BLaER1 (cell line): ENCODE results near the gene ZP1.

ENCODE experiments used
- H3K27ac ChIP-seq: shearing (Covaris generic); formaldehyde crosslinking; 2 replicates; pipeline ENCODE4 v1.8.1; 2022
- H3K27me3 ChIP-seq: shearing (Covaris generic); formaldehyde crosslinking; 2 replicates; pipeline ENCODE4 v1.8.1; 2022
- H3K36me3 ChIP-seq: shearing (Covaris generic); formaldehyde crosslinking; 2 replicates; pipeline ENCODE4 v1.8.1; 2022
- H3K4me1 ChIP-seq: shearing (Covaris generic); formaldehyde crosslinking; 2 replicates; pipeline ENCODE4 v1.8.1; 2022
- H3K4me2 ChIP-seq: shearing (Covaris generic); formaldehyde crosslinking; 2 replicates; pipeline ENCODE4 v1.8.1; 2022
- H3K4me3 ChIP-seq: shearing (Covaris generic); formaldehyde crosslinking; 2 replicates; pipeline ENCODE4 v1.8.1; 2022
- H3K9ac ChIP-seq: shearing (Covaris generic); formaldehyde crosslinking; 2 replicates; pipeline ENCODE4 v1.8.1; 2022
- H3K9me3 ChIP-seq: shearing (Covaris generic); formaldehyde crosslinking; 2 replicates; pipeline ENCODE4 v1.8.1; 2022
- H4K20me1 ChIP-seq: shearing (Covaris generic); formaldehyde crosslinking; 2 replicates; pipeline ENCODE4 v1.8.1; 2022
- Cebpa-rat ChIP-seq: shearing (Covaris generic); IDR thresholded peaks from 2 replicates; pipeline ENCODE4 v1.8.1; 2022

Gene ZP1

DNA sequence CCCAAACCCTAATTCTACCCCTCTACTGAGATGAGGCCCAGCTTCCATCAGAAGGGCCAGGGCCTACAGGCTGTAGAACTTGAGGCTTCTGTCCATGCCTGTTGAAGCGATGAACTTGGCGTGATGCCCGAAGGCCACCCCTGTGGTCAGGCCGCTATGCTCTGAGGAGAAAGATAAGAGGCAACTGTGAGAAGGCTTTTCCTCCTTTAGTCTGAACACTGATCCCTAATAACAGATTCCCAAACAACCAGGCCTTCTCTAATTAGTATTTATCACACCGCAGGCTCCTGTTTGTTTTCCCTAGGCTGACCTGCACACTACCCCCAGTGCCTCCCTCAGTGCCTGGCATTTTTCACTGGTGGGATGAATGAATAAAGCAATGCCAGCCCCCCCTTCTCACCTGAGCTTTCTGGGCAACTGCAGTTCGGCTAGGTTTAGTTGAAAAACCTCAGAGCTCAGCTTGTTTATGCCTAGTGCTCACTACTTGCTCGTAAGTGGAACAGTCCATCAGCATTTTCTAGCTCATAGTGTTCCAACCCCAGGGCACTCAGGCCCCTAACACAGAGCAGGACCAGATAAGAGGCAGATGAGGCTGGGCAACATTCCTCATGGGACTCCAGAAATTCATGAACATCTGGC lies 23.9 kb downstream of the ZP1 start:
- Histone ChIP-seq H3K27ac (no peak overlapping the region), H3K36me3 (peaks cover 71% of the 10 kb centered on the region), H3K4me2 (no peak overlapping the region), H3K4me1 (no peaks in the 10 kb centered on the region), H3K9me3 (no peaks in the 10 kb centered on the region), H4K20me1 (no peaks in the 10 kb centered on the region), H3K4me3 (no peak overlapping the region), H3K27me3 (no peaks in the 10 kb centered on the region), H3K9ac (no peak overlapping the region)
- TF ChIP-seq Cebpa-rat, result no peak

DNA sequence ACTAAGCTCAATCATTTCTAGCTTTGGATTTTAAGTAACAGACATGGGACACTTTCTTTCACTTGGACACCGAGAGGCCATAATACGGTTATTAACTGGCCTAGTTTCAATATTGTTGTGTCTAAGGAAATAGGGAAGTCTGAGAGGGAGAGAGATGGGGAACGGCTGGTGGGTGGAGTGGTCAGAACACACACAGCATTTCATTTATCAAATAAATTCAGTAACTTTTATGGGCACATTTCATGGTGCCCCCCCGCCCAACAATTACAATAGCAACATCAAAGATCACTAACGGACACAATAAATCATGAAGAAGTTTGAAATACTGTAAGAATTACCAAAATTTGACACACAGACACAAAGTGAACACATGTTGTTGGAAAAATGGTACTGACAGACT lies 28.3 kb downstream of the ZP1 start:
- H3K4me3 ChIP-seq, result no peak overlapping the region

DNA sequence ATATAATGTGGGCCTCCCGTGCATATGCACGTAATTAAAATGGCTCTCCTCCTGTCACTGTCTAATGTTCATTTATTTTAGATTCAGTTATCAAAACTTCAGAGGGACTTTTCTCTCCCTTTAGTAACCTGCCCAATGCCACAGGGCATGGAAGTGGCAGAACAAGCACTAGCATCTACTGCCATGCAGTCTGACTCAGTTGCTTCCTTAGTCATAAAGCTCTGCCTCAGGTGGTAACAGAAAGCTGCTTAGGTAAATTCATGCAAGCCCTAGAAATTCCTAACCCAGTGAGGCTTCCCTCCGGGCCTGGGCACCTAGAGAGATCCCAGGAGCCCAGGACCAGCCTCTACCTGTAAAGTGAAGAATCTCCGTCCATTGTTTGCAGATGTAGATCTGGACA lies 30.2 kb downstream of the ZP1 start:
- Histone ChIP-seq H3K9me3 (no peaks in the 10 kb centered on the region), H3K27ac (no peak overlapping the region), H3K27me3 (no peaks in the 10 kb centered on the region), H3K4me1 (no peaks in the 10 kb centered on the region), H4K20me1 (peaks cover 40% of the 10 kb centered on the region), H3K36me3 (peaks cover 99% of the 10 kb centered on the region), H3K9ac (no peak overlapping the region), H3K4me3 (no peak overlapping the region), H3K4me2 (no peak overlapping the region)
- TF ChIP-seq Cebpa-rat, result no peak

More for the DNA sequence above, 28.3 kb downstream of the ZP1 start:
- Histone ChIP-seq H3K27ac (no peak overlapping the region), H4K20me1 (peaks cover 21% of the 10 kb centered on the region), H3K9ac (no peak overlapping the region), H3K4me1 (no peaks in the 10 kb centered on the region), H3K9me3 (no peaks in the 10 kb centered on the region), H3K4me2 (no peak overlapping the region), H3K27me3 (no peaks in the 10 kb centered on the region), H3K36me3 (peaks cover 97% of the 10 kb centered on the region)
- TF ChIP-seq Cebpa-rat, result no peak

DNA sequence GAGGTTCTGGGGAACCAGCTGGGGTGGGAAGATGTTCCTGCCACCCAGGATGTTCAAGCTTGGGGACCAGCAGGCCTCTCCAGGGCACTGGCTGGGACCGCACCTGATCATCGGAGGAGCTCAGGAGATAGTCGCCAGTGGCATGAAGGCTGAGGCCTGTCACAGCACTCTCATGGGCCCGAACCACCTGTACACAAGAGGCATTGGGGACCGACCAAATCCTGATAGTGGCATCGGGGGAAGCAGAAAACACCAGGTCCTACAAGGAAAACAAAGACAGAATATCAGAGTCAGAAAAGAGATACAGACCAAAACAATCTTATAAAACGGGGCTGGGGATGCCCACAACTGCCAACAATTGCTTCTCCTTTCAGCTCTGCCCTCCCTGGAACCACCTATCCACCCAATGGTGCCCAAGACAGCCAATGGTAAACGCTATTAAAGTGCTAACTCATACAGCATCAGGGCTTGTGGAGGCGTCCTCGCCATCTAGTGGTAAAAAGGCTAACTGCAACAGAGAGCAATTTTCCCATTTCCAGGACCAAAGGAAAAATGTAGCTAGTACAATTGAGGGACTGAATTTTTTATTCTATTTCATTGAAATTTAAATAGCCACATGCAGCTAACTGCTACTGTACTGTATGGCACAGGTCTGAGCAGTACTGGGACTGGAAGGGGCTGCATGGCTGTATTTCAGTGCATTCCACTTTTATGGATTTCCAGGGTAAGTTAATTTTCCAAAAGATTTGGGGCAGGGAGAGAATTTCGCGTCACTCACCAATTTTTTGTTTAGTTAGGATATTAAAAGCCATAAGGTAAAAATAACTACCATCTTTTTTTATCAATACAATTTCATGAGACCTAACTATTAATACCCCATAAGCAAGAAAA lies 31.9 kb downstream of the ZP1 start:
- H3K4me3 ChIP-seq, result no peak overlapping the region
- no peaks in the 10 kb centered on the region for H3K9me3 ChIP-seq
- no peak overlapping the region for H3K9ac ChIP-seq
- no peak for TF ChIP-seq Cebpa-rat
- H3K27ac ChIP-seq, result no peak overlapping the region
- H3K27me3 ChIP-seq, result no peaks in the 10 kb centered on the region
- peaks cover 98% of the 10 kb centered on the region for H3K36me3 ChIP-seq
- no peak overlapping the region for H3K4me2 ChIP-seq
- H4K20me1 ChIP-seq, result peaks cover 58% of the 10 kb centered on the region
- H3K4me1 ChIP-seq, result peaks cover 9% of the 10 kb centered on the region

DNA sequence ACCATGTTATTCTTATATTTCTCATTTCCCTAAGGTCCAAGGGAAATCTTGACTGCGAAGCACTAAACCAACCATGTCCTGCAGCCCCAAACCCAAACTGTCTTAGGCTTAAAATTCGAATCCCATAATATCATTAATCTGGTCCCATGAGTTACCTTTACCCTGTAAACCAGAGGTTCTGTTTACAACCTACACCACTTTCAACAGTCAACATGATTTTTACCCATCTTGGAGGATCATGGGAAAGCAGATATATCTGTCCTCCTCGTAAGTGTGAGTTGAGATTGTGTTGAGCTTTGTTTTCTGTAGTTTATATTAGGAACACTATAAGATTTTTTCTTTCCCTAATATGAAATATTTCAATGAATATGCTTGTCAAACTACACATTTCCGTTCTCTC lies 32.6 kb downstream of the ZP1 start:
- peaks cover 96% of the 10 kb centered on the region for H3K36me3 ChIP-seq
- H4K20me1 ChIP-seq, result peaks cover 64% of the 10 kb centered on the region
- no peaks in the 10 kb centered on the region for H3K27me3 ChIP-seq
- no peak overlapping the region for H3K9ac ChIP-seq
- H3K4me2 ChIP-seq, result no peak overlapping the region
- peaks cover 16% of the 10 kb centered on the region for H3K4me1 ChIP-seq
- H3K27ac ChIP-seq, result no peak overlapping the region
- TF ChIP-seq Cebpa-rat, result no peak
- H3K9me3 ChIP-seq, result no peaks in the 10 kb centered on the region
- no peak overlapping the region for H3K4me3 ChIP-seq

DNA sequence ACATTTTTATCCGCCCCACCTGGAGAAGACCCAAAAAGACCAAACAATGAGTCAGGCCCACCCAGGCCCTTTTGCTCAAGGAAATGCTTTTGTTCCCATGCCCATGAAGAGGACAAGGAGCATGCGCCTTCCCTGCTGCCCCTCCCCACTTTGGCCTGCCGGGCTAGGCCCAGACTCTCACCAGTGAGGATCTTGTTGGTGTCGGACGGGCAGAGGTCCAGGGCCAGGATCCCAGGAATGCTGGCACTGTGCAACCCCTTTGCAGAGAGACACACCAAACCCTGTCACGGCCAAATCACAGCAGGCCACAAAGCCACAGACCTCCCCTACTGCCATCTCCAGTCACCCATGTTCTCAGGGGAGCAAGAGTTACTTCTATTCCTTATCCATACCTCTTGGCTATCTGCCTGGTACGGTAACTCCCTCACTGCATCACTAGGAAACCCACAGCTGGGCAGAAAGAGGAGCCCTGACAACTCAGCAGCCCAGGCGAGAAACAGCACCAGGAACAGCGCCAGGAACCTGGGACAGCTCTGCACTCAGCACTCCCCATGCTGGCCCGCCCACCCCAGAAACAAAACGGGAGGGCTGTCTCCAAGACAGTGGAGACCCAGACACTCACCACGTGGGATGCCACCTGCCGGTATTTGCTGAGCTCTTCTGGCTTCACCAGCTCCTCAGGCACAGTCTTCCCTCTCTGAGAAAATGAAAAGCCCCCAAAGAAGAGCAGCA lies 33.5 kb downstream of the ZP1 start:
- no peak for TF ChIP-seq Cebpa-rat
- no peaks in the 10 kb centered on the region for H3K27me3 ChIP-seq
- no peaks in the 10 kb centered on the region for H3K9me3 ChIP-seq
- H4K20me1 ChIP-seq, result peaks cover 73% of the 10 kb centered on the region
- peaks cover 88% of the 10 kb centered on the region for H3K36me3 ChIP-seq
- no peak overlapping the region for H3K4me2 ChIP-seq
- no peak overlapping the region for H3K27ac ChIP-seq
- H3K9ac ChIP-seq, result 0 out of 2 replicates have a peak overlapping the region, but pooled peaks have one; percentile 6
- H3K4me1 ChIP-seq, result peaks cover 23% of the 10 kb centered on the region
- H3K4me3 ChIP-seq, result no peak overlapping the region

DNA sequence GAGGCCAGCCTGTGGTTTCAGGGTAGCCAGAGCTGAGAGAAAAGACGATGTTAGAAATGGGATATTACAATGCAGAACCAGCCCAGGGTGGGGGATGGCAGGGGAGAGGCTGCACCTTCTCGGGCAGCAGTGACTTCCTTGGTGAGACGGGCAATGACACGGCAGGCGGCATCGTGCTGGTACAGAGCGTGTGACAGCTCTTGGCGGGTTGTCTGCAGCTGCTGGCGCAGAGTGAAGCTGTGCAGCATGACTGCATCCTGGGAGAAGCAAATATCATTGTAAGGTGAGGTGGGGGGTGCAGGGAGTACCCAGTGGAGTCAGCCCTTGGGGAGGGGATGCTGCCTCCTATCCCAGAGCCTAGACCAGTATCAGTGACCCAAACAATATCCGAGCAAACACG lies 35.3 kb downstream of the ZP1 start:
- H3K4me3 ChIP-seq, result no peak overlapping the region
- no peaks in the 10 kb centered on the region for H3K9me3 ChIP-seq
- peaks cover 31% of the 10 kb centered on the region for H3K4me1 ChIP-seq
- H3K27ac ChIP-seq, result no peak overlapping the region
- H3K4me2 ChIP-seq, result no peak overlapping the region
- no peak overlapping the region; the same call in 1 of the 2 replicates for H3K9ac ChIP-seq
- peaks cover 70% of the 10 kb centered on the region for H3K36me3 ChIP-seq
- no peaks in the 10 kb centered on the region for H3K27me3 ChIP-seq
- peaks cover 73% of the 10 kb centered on the region for H4K20me1 ChIP-seq
- TF ChIP-seq Cebpa-rat, result no peak

DNA sequence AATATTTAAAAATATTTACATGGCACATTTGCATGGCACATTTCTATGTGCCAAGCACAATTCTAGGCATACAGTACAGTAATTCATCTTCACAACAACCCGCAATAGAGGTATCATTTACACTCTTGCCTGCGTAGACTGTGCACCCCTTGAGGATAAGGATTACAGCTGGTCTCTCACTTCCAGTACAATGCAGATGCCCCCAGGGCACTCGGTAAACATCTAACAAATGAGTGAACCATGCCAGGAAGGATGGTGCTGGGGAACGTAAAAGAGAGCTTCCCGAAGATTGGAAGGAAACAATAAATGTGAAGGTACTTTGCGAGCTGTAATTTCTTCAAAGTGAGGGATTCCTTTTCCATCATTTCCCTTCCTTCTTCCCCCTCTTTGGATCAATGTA lies 37.7 kb downstream of the ZP1 start:
- H4K20me1 ChIP-seq, result peaks cover 58% of the 10 kb centered on the region
- peaks cover 36% of the 10 kb centered on the region for H3K4me1 ChIP-seq
- peak overlapping the region; percentile 92 for H3K9ac ChIP-seq
- H3K27ac ChIP-seq, result peak overlapping the region; percentile 95
- peak overlapping the region; percentile 94 for H3K4me2 ChIP-seq
- TF ChIP-seq Cebpa-rat, result no peak
- peaks cover 46% of the 10 kb centered on the region for H3K36me3 ChIP-seq
- peak overlapping the region; percentile 77 for H3K4me3 ChIP-seq
- peaks cover 9% of the 10 kb centered on the region for H3K9me3 ChIP-seq
- H3K27me3 ChIP-seq, result no peaks in the 10 kb centered on the region

DNA sequence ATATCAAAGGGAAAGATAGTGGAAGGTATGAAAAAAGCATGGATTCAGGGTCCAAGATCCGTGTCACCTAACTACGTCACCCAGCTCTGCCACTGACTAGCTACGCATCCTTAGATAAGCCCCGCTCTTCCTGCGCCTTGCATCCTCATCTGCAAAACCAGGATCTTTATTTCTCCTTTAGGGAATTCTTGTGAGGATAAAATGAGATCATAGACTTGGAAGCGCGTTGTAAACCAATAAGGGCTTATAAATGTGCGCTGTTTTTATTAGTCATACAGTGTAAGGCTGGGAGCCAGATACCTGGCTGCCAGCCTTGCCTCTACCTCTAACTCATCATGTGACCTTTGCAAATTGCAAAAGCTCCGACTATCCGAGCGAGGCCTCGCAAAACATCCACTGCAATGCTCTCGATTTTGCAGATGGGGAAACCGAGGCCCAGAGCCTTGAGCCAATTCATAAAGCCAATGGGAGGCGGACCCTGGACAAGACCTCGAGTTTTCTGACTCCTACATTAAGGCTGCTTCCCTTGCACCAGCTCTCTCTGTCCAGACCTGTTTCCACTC lies 38.3 kb downstream of the ZP1 start:
- H3K27me3 ChIP-seq, result no peaks in the 10 kb centered on the region
- H3K27ac ChIP-seq, result peak overlapping the region; percentile 95
- H4K20me1 ChIP-seq, result peaks cover 52% of the 10 kb centered on the region
- peak overlapping the region; percentile 92 for H3K9ac ChIP-seq
- no peak for TF ChIP-seq Cebpa-rat
- peak overlapping the region; percentile 94 for H3K4me2 ChIP-seq
- H3K36me3 ChIP-seq, result peaks cover 40% of the 10 kb centered on the region
- H3K9me3 ChIP-seq, result peaks cover 10% of the 10 kb centered on the region
- peaks cover 42% of the 10 kb centered on the region for H3K4me1 ChIP-seq
- H3K4me3 ChIP-seq, result peak overlapping the region; percentile 77
